HG03108 (cell line): ENCODE measurements around the gene SSBP2.
"Not testable (repeated sequence)": the region's sequence is repeated elsewhere in the genome, so short reads cannot be mapped to it uniquely, and the experiment has no call there.

Source experiments
- ATAC-seq: cut with Tn5 transposase; IDR thresholded peaks from one replicate; pipeline ENCODE4 v1.9.1; 2021; ENCODE audit warnings: moderate library complexity; ENCODE audit not compliant: unreplicated experiment

The SSBP2 gene

GRCh38 chr5:81473395-81473794, 277.5 kb downstream of the SSBP2 start:
- not testable (repeated sequence) for ATAC-seq

GRCh38 chr5:81469676-81470075, 281.2 kb downstream of the SSBP2 start:
- no peak for ATAC-seq

- ATAC-seq: no peak
These were observed 300.0 kb downstream of the SSBP2 start for GRCh38 chr5:81450940-81451339.

- no peak for ATAC-seq
These were observed 315.9 kb downstream of the SSBP2 start for GRCh38 chr5:81435023-81435422.

- no peak for ATAC-seq
These were observed 320.9 kb downstream of the SSBP2 start for GRCh38 chr5:81429985-81430384.

DNA sequence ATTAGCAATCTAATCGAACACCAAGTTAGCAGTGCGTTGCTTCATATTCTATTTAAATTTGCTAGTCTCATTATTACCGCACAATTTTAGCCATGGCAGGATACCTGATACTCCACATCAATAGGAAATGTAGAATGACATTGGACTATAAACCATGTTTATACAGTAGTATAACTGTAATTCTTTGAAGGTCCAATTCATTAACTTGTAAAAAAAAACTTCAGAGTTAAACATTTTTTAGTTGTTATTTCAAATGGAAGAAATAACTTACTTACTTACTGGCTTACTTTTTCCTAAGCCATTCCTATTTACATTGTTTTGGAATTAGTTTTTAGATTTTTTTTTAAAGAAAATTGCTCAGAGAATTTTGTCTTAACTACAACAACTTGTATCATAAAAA, 321.5 kb downstream of the SSBP2 start:
- ATAC-seq: no peak

- ATAC-seq: no peak
These were observed 322.0 kb downstream of the SSBP2 start for GRCh38 chr5:81428861-81429260.

DNA sequence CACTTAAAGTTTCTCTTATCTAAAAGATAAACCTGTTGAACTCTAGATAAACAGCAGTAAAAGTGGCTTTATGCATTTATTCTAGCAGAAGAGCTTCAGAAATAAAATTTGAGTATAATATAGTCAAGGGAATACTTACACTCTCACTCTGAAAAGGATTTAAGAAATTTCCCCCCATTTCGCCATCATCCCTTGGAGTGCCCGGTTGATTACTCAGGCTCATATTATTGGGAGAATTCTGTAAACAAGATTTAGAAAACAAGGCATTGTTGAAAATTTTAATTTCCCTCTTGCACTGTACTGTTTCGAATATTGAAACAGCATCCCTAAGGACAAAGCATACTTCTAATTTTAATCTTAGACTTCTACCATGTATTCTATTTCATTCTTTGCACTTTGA, 322.5 kb downstream of the SSBP2 start:
- no peak for ATAC-seq

DNA sequence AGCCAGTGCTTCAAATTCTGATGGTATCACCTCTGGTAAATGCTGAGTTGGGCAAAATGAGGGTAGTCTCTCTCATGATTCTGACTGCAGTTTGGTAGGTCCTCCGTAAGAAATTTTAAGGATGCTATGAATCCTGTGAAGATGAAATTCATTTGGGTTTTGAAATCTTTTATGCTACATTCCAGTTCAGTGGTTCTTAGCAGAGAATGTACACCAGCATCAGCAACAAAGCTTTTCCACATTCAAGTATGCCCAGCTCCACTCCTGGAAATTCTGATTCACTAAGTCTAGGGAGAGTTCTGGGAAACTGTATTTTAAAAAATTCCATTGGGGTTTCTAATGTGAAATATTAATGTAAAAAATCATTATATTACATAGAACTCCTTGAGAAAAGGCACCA, 323.3 kb downstream of the SSBP2 start:
- no peak for ATAC-seq

- no peak for ATAC-seq
These were observed 324.4 kb downstream of the SSBP2 start for GRCh38 chr5:81426359-81427030.

- no peak for ATAC-seq
These were observed 325.3 kb downstream of the SSBP2 start for GRCh38 chr5:81425569-81425968.

DNA sequence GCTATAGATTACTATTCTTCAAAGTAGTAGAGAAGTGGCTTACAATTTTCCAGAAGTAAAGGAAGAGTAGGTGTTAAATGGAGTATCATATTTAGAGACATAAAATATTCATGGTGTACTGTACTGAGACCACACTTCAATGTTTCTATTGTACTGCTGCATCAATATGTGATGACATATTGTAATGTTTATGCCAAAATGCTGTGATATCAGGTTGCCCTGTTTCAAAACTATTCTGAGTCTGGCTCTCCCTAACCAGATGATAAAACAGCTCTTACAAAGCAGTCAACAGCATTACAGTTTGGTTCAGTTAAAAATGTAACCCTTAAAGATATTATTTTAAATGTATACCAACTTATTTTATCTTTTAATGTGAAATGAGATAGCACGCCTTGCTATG, 326.2 kb downstream of the SSBP2 start:
- no peak for ATAC-seq

DNA sequence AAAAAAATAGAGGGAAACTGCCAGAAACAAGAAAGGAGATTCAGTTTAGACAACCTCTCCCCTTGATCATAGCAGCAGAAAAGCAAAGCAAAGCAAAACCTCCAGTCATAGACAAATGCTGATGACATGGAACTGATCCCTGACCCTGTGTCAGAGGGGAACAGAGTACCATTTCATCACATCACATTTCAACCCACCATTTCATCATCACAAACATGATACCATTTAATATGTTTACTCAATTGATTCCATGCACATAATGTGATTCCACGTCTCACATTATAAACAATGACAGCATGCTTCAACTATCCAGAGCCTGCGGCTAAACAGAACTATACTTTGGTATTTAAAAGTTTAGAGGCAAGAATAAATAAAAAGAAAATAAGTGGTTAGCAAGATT, 328.2 kb downstream of the SSBP2 start:
- no peak for ATAC-seq

- no peak for ATAC-seq
These were observed 330.7 kb downstream of the SSBP2 start for GRCh38 chr5:81420039-81420667.

DNA sequence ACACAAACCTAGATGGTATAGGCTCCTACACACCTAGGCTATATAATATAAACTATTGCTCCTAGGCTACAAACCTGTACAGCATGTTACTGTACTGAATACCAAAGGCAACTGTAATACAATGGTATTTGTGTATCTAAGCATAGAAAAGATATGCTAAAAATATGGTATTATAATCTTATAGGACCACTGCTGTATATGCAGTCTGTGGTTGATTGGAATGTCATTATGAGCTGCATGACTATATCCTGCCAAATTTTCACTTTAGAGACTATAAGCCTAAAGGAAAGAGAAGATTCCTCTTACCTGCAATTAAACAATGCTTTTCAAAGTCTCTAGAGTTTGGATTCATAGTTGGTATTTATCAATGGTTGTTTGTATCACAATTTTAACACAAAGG, 332.3 kb downstream of the SSBP2 start:
- no peak for ATAC-seq

GRCh38 chr5:81417052-81417451, 333.8 kb downstream of the SSBP2 start:
- ATAC-seq: no peak

DNA sequence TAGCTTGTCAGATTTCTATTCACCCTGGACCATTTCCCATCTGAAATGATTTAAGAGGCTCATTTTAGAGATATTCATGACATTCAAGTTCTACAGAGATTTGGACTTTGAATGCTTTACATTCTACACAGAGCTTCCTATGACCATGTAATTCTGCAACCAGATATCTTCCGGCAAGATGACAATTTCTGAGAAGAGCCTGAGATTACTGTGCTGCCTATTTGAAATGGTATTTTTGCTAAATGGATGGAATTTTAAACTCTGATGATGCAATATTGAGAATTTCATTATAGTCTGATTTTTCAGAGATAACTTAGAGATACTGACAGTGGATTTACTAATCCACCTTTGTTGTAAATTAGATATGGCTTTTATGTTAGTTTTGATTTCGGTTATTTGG, 341.0 kb downstream of the SSBP2 start:
- ATAC-seq: no peak

- ATAC-seq: no peak
These were observed 341.5 kb downstream of the SSBP2 start for GRCh38 chr5:81409361-81409760.

DNA sequence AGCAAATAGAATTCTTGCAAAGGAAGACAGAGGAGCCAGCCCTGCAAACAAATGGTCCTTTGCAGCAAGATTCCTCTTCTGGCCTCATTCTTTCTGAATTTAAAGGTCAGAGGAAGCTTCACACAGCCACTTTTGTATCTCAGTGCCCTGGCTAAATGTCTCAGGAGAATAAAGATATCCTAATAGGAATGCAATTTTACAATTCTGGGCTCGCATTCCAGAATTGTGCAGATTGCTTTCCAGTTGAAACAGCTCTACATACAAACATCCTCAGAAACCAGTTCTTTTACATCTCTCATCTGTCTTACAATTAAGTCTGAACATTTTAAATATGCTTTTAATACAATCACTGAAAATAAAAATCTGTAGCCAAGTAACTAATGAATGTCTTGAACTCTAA, 342.4 kb downstream of the SSBP2 start:
- no peak for ATAC-seq

- ATAC-seq: not testable (repeated sequence)
These were observed 343.1 kb downstream of the SSBP2 start for GRCh38 chr5:81407811-81408210.

GRCh38 chr5:81405126-81405891, 345.6 kb downstream of the SSBP2 start:
- ATAC-seq: no peak
